GM12892 (cell line): ENCODE results near the gene CEACAM3.

Source experiments
- DNase-seq: peaks from one replicate; pipeline ENCODE4 v3.0.0; 2011; ENCODE audit not compliant: insufficient read length
- FAIRE-seq: peaks from 2 replicates; lab custom pipeline; 2011; peaks lifted over from hg19 to GRCh38; lab: Jason Lieb, UNC
- POLR2A ChIP-seq: IDR thresholded peaks from 2 replicates; pipeline ENCODE4 v1.6.1; 2011; ENCODE audit warnings: low read depth, low read length, control low read depth
- POLR2AphosphoS5 ChIP-seq: IDR thresholded peaks from 2 replicates; pipeline ENCODE4 v1.6.1; 2011; ENCODE audit warnings: low read depth, low read length, control low read depth
- TAF1 ChIP-seq: IDR thresholded peaks from 2 replicates; pipeline ENCODE4 v1.6.1; 2011; ENCODE audit warnings: low read depth, mild to moderate bottlenecking, control low read depth, low read length, borderline replicate concordance

CEACAM3 gene

DNA sequence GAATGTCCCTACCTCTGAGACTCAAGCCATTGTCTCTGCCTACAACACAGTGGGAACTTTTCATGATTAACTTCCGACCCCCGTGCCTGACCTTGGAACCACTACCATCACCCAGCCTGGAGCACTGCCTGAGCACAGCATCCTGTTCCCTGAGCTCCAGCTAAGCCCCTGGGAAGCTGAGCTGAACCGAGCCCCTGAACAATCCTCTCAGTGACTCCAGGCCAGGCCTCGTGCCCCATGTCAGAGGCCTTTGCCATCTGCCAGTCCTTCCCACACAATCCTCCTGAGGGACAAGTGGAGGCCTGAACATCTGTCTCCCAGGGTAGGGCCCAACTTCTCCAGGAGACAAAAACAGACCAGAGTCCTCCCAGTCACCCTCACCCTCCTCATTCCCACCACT is 17.5 kb downstream of the CEACAM3 start:
- no peak for TF ChIP-seq TAF1
- no peak for FAIRE-seq
- no peak for DNase-seq

DNA sequence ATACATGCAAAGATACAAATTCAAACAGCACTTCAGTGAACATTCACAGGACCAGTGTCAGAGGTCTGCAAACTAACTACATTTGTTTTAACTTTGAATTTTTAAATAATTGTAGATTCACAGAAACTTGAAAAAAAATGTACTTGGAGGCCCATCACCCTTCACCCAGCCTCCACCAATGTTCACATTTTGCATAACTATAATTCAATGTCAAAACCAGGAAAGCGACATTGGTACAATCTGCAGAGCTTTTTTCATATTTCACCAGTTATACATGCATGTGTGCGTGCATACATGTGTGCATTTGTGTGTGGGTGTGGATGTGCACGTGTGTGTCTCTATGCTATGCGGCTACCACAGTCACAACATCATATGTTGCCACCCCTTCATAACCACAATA is 18.9 kb downstream of the CEACAM3 start:
- no peak for TF ChIP-seq TAF1
- TF ChIP-seq POLR2AphosphoS5, result no peak
- no peak for TF ChIP-seq POLR2A
- no peak for FAIRE-seq

DNA sequence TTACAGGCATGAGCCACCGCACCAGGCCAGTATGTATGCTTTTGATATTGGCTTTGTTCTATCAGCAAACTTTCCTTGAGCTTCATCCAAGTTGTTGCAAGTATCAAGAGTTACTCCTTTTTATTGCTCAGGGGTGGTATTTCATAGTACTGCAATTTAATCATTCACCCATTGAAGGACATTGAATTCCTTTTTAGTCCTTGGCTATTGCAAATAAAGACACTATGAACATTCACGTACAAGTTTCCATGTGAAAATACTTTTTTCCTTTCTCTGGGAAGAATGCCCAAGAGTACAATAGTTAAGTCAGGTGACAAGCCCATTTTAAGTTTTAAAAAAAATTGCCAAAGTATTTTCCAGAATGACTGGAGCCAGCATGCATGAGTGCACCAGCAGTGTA is 20.4 kb downstream of the CEACAM3 start:
- FAIRE-seq, result no peak
- no peak for TF ChIP-seq TAF1
- no peak for TF ChIP-seq POLR2AphosphoS5

More for the DNA sequence above, 18.9 kb downstream of the CEACAM3 start:
- no peak for DNase-seq

DNA sequence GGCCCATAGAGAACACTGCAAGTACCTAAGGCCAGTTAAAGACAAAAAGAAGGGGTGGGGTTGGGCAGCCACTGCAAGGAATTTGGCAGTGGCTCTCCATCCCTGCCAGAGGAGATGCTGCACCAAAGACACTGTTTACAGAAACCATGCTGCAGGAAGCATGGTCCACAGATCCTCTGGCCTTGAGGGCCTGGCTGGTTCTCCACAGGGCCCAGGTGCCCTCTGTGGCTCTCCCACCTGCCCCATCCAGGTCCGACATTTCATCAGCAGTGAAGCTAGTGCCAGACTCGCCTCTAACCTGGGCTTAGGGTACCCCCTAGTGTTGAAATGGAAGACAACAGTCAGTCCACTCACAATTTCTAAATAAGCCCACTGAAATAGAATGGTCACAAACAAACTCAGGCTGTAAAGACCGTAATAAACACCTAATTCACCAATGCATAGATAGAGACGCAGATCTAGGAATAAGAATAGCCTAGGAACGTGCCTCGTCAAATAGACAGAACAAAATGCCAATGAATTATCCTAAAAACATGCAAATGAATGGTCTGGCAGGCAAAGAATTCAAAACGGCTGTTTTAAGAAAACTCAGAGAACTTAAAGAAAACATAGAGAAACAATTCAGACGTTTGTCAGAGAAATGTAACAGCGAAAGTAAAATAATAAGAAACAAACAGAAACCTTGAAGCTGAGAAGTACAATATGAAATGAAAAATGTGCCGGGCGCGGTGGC is 24.8 kb downstream of the CEACAM3 start:
- peak; percentile 95 for FAIRE-seq
- DNase-seq, result peak; percentile 56
- TF ChIP-seq POLR2AphosphoS5 (no peak), POLR2A (no peak), TAF1 (no peak)

More for the DNA sequence above, 20.4 kb downstream of the CEACAM3 start:
- DNase-seq, result no peak

DNA sequence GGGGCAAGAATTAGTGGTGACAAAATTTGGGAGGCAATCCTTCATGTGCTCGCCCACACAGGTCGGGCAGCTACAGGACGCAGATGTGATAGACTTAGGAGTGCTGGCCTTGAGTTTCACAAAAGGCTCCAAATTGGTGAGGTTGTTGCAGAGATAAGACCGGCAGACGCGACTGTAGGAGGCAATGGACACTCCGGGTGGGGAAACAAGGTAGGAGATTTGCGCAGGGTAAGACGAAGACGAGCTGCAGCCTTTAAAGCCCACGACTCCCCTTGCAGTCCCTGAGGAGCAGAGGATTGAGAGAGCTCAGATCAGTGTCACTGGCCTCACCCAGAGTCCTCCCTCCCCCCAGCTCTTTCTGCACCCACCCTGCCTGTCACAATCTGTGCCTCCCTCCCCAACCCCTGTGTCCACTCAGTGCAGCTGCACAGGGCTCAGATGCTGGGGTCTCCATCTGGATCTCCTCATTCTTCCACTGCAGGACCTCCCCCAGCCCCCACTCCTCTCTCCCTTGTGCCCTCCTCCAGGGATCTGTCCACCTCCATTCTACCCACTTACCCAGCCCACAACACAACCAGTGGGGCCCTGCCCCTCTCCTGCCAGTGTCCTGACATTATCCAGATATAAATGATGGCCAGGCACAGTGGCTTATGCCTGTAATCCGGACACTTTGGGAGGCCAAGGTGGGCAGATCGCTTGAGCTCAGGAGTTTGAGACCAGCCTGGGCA is 41.8 kb downstream of the CEACAM3 start:
- DNase-seq (no peak), FAIRE-seq (no peak)
- TF ChIP-seq TAF1, result no peak
- no peak for TF ChIP-seq POLR2AphosphoS5
- TF ChIP-seq POLR2A, result no peak

DNA sequence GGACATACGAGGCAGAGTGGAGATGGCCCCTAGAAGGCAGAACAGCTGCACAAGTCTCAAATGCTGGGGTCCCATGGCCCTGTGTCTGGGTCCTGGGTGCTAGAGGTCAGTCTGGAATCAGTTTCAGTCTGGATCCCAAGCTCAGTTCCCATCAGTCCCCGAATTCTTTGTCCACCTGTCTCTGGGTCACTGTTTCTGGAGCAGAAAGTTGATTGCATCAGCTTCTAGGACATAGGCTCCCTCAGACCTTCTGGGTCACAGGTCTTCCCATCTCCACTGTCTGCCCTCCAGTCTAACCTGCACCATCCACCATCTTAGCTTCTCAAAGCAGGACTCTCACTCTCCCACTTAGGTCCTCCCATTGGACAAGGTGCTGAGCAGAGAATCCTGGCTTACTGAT is 42.8 kb downstream of the CEACAM3 start:
- TF ChIP-seq TAF1, result no peak
- no peak for TF ChIP-seq POLR2AphosphoS5
- TF ChIP-seq POLR2A, result no peak
- FAIRE-seq, result no peak
- DNase-seq, result no peak

DNA sequence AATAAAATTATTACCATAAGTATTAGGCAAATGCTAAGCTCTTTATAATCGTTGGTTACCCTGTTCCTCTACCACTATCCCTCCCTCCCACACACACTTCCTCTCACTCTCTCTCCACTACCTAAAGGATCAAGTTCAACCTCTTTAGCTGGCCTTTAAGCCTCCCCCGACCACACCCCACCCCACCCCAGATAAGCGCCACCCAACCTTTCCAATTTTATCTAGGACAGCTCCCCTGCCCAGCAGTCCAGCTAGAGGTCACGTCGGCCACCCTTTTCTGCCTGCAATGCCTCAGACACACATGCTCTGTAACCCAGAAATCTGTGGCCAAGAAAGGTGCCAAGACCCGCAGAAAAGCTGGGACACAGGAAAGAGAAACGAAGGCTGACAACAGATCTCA is 47.0 kb downstream of the CEACAM3 start:
- FAIRE-seq (no peak), DNase-seq (no peak)
- TF ChIP-seq TAF1, result no peak
- TF ChIP-seq POLR2A, result no peak
- no peak for TF ChIP-seq POLR2AphosphoS5

DNA sequence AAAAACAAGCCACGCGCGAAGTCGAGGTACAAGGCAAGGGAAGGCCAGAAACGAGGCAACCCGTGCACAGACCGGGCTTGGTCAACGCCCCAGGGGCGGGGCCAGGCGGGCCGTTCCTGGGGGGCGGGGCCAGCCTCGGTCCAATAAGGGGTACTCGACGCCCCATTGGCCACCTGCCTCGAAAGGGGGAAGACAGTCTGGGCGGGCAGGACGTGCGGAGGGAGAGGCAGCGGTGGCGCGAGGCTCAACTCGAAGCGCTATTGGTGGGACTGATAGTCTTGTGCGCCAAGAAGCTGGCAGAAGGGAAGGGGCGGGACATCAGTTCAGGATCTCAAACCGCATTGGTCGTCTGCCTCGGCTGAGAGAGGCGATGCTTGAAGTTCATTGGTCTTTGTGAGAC is 48.2 kb downstream of the CEACAM3 start, which contains the start of gene LYPD4:
Gene LYPD4, minus strand, starts transcription at position 83 of the 400 bp plus-strand sequence. CDS start 5,398 bp downstream, outside the sequence.
- DNase-seq, result no peak
- TF ChIP-seq POLR2AphosphoS5 (no peak), POLR2A (no peak), TAF1 (no peak)
- FAIRE-seq, result no peak

DNA sequence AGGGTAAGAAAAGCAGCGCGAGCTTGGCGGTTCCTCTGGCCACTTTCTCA is 48.4 kb downstream of the CEACAM3 start, which contains the start of gene DMRTC2:
Gene DMRTC2, plus strand, starts transcription at position 42 of the 50 bp plus-strand sequence. CDS start 2,387 bp downstream, outside the sequence.
- no peak for FAIRE-seq
- TF ChIP-seq TAF1 (no peak), POLR2A (no peak), POLR2AphosphoS5 (no peak)
- no peak for DNase-seq

DNA sequence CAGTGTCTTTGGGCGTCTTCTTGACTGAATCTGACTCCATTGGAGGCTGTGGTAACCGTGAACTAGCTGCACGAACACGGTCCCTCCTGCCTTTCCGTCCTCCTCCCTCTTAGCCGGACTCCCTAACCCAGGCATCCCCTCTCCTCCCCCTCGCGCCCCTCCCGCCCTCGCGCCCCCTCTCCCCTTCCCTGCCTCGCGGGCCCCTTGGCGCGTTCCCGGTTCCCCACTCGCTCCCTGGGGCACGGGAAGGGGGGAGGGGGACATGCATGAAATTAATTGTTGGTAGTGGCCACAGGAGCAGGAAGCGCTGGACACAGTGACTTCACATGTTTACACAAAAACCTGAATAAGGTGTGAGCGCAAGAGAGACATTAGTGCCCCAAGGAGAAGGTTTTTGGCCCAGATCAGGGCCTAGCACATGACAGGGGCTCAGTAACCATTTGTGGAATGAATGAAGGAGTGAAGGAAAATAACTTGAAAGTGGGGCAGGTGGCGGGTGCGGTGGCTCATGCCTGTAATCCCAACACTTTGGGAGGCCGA is 48.7 kb downstream of the CEACAM3 start:
- no peak for DNase-seq
- no peak for TF ChIP-seq TAF1
- FAIRE-seq, result no peak

DNA sequence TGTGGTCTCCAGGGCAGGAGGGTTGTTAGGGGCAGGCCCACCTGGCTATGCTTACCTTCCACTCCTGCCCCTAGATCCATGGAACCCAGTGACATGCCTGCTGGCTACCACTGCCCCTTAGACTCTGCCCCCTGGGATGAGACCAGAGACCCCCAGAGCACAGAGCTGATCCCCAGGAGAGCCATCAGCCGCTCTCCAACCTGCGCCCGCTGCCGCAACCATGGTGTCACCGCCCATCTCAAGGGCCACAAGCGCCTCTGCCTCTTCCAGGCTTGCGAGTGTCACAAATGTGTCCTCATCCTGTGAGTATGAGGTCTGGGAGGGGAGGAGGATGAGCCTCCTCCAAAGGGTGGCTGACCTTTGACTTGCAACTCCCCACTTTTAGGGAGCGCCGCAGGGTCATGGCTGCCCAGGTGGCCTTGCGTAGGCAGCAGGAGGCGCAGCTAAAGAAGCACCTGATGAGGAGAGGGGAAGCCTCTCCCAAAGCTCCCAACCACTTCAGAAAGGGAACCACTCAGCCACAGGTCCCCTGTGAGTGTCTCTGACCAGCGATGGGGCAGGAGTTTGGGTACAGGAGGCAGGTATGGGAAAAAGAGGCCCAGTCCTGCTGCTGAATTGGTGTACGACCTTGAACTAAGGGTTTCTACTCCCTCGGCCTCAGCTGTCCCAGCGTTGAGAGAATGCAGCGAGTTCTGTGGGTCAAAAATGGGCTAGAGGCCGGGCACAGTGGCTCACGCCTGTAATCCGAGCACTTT is 51.1 kb downstream of the CEACAM3 start:
- no peak for DNase-seq
- TF ChIP-seq POLR2AphosphoS5, result no peak
- no peak for TF ChIP-seq TAF1
- no peak for TF ChIP-seq POLR2A
- no peak for FAIRE-seq

DNA sequence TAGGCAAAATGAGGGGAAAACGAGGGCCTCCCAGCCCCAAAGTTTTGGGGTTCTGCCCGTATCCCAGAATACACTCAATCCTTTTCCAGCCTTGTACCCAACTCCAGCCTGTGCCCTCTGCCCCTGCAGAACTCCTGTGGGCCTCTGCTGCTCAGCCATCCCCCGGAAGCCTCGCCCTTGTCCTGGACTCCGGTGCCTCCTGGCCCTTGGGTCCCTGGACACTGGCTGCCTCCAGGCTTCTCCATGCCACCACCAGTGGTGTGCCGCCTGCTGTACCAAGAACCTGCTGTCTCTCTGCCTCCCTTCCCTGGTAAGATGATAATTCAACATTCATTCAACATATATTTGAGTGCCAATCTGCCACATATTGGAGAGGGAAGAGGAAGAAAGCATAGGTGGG is 52.3 kb downstream of the CEACAM3 start:
- TF ChIP-seq POLR2A (no peak), POLR2AphosphoS5 (no peak), TAF1 (no peak)
- no peak for DNase-seq
- FAIRE-seq, result no peak
